ENCODE data around the gene ROBO1. TPM values are rescaled to one million over a fixed set of nuclear protein-coding genes. Genes with fewer than 3 reads are reported as not detected.

The ROBO1 gene
- total RNA-seq, 1 donor from 2014 or later: 66.5 TPM

DNA sequence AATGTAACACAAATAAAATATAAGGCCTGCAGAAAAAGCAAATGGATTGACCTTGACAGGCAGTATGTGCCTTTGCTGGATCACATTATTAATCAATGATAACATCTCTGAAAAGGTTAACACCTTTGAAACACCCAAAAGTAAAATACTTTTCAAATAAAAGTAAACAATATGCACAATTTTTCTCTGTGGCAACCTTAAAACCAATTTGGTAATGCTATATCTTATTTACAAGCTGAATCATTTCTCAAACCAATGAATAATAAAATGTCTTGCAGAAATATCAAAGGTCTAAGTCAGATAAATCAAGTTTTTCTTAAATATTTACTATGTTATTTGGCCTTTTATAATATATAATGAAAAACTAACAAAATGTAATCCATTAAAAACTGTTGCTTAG, 1018.7 kb downstream of the ROBO1 start:
- Histone ChIP-seq H3K9me3 (no peaks in the 10 kb centered on the region), H3K4me3 (no peak overlapping the region), H3K36me3 (no peaks in the 10 kb centered on the region), H3K27ac (no peak overlapping the region), H3K4me1 (peaks cover 3% of the 10 kb centered on the region), H3K27me3 (no peaks in the 10 kb centered on the region)
- DNase-seq (ENCODE audit: extremely low spot score in 2 of 2): no peak
- TF ChIP-seq POLR2A (IDR thresholded peaks at IDR 0.05) (no peak), CTCF (IDR thresholded peaks at IDR 0.05) (no peak), POLR2AphosphoS5 (IDR thresholded peaks at IDR 0.05; ENCODE audit: insufficient read depth in 1 of 2, low read depth in 1 of 2) (no peak)
- intact Hi-C loops (cut with DNase I): no loop called here

GRCh38 chr3:78745847-78746246, 1022.0 kb downstream of the ROBO1 start:
- no peak overlapping the region for H3K4me3 ChIP-seq
- H3K36me3 ChIP-seq: no peaks in the 10 kb centered on the region
- DNase-seq (ENCODE audit: extremely low spot score in 2 of 2): no peak
- no peaks in the 10 kb centered on the region for H3K9me3 ChIP-seq
- no peak overlapping the region for H3K27ac ChIP-seq
- TF ChIP-seq POLR2A (IDR thresholded peaks at IDR 0.05) (no peak), POLR2AphosphoS5 (IDR thresholded peaks at IDR 0.05; ENCODE audit: insufficient read depth in 1 of 2, low read depth in 1 of 2) (no peak), CTCF (IDR thresholded peaks at IDR 0.05) (no peak)
- intact Hi-C loops (cut with DNase I): no loop called here
- H3K4me1 ChIP-seq: no peaks in the 10 kb centered on the region
- H3K27me3 ChIP-seq: no peaks in the 10 kb centered on the region

DNA sequence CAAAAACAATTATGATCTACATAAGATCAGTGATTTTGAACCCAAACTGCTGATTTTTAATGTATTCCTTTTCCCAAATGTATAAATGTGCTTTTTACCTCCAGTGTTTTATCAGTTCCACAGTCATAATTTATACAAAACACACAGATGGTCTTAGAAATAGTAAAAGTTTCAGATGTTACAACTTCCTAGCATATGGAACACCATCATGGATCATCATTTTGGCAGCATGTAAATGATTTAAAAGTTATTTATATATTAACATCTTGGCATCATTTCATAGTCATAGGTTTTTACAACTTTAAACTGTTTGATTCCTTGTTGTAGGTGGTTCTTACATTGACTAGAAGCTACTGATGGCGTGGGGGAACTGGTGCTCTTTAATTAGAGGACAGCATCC, 1025.3 kb downstream of the ROBO1 start:
- Histone ChIP-seq H3K27me3 (no peaks in the 10 kb centered on the region), H3K4me1 (no peaks in the 10 kb centered on the region), H3K9me3 (no peaks in the 10 kb centered on the region), H3K4me3 (no peak overlapping the region), H3K36me3 (no peaks in the 10 kb centered on the region), H3K27ac (no peak overlapping the region)
- intact Hi-C loops (cut with DNase I): no loop called here
- TF ChIP-seq POLR2A (IDR thresholded peaks at IDR 0.05): no peak
- TF ChIP-seq CTCF (IDR thresholded peaks at IDR 0.05): no peak
- TF ChIP-seq POLR2AphosphoS5 (IDR thresholded peaks at IDR 0.05; ENCODE audit: insufficient read depth in 1 of 2, low read depth in 1 of 2): no peak
- no peak for DNase-seq (ENCODE audit: extremely low spot score in 2 of 2)

- H3K36me3 ChIP-seq: no peaks in the 10 kb centered on the region
- intact Hi-C loops (cut with DNase I): no loop called here
- TF ChIP-seq CTCF (IDR thresholded peaks at IDR 0.05) (no peak), POLR2A (IDR thresholded peaks at IDR 0.05) (no peak), POLR2AphosphoS5 (IDR thresholded peaks at IDR 0.05; ENCODE audit: insufficient read depth in 1 of 2, low read depth in 1 of 2) (no peak)
- H3K4me3 ChIP-seq: no peak overlapping the region
- no peaks in the 10 kb centered on the region for H3K27me3 ChIP-seq
- H3K4me1 ChIP-seq: no peaks in the 10 kb centered on the region
- H3K9me3 ChIP-seq: no peaks in the 10 kb centered on the region
- no peak for DNase-seq (ENCODE audit: extremely low spot score in 2 of 2)
- no peak overlapping the region for H3K27ac ChIP-seq
Observed at GRCh38 chr3:78742041-78742440, 1025.8 kb downstream of the ROBO1 start.

DNA sequence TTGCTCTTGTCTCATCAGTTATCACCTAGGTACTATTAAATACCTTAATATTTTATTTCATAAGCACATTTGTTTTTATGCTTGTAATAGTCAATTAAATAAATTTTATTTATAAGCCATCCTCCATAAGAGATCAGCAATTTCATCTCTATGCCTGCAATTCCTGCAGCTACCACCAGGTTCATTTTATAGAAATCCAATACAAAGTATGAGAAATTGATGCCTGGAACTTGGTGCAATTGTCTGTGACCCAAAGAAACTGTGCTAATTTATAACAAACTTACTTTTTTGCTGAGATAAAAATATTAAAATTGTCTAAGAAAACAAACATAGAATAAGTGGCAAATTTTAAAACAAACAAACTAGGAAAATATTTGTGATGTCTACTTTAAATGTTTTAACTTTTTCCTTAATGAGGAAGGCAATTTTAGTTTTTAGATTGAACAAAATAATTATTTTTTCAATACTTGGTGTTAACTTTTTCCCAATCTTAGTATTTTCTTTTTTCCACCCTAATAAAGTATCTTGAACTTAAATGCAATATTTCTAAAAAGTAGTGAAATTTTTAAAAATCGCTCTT, 1026.6 kb downstream of the ROBO1 start:
- Histone ChIP-seq H3K27ac (no peak overlapping the region), H3K9me3 (no peaks in the 10 kb centered on the region), H3K4me3 (no peak overlapping the region), H3K27me3 (no peaks in the 10 kb centered on the region), H3K36me3 (no peaks in the 10 kb centered on the region), H3K4me1 (no peaks in the 10 kb centered on the region)
- TF ChIP-seq POLR2AphosphoS5 (IDR thresholded peaks at IDR 0.05; ENCODE audit: insufficient read depth in 1 of 2, low read depth in 1 of 2) (no peak), POLR2A (IDR thresholded peaks at IDR 0.05) (no peak), CTCF (IDR thresholded peaks at IDR 0.05) (no peak)
- intact Hi-C loops (cut with DNase I): no loop called here
- DNase-seq (ENCODE audit: extremely low spot score in 2 of 2): no peak

Data from vagina (tissue), 2 donors.